ENCODE measurements around the gene SLC23A2.
A peak's percentile ranks its signal among the peaks of the same experiment; 100 is the strongest.
"Not testable (repeated sequence)": the region's sequence is repeated elsewhere in the genome, so short reads cannot be mapped to it uniquely, and the experiment has no call there.

The SLC23A2 gene

GRCh38 chr20:4871486-4871885 is 129.8 kb downstream of the SLC23A2 start:
- no peak for DNase-seq

- no peak for DNase-seq
These were observed 130.4 kb downstream of the SLC23A2 start for GRCh38 chr20:4870906-4871305.

GRCh38 chr20:4869290-4870193 is 131.8 kb downstream of the SLC23A2 start:
- peak; percentile 39 for DNase-seq

GRCh38 chr20:4867051-4867450 is 134.3 kb downstream of the SLC23A2 start:
- DNase-seq = no peak

- DNase-seq = peak; percentile 74
These were observed 134.9 kb downstream of the SLC23A2 start for GRCh38 chr20:4866429-4866828.

GRCh38 chr20:4864311-4864752 is 137.0 kb downstream of the SLC23A2 start:
- DNase-seq = no peak

GRCh38 chr20:4862661-4863060 is 138.6 kb downstream of the SLC23A2 start:
- DNase-seq = no peak

GRCh38 chr20:4861961-4862360 is 139.3 kb downstream of the SLC23A2 start:
- no peak for DNase-seq

GRCh38 chr20:4858000-4858399 is 143.3 kb downstream of the SLC23A2 start:
- no peak for DNase-seq

GRCh38 chr20:4856022-4856755 is 145.1 kb downstream of the SLC23A2 start:
- no peak for DNase-seq

GRCh38 chr20:4855555-4855954 is 145.8 kb downstream of the SLC23A2 start:
- DNase-seq = no peak

- no peak for DNase-seq
These were observed 146.2 kb downstream of the SLC23A2 start for GRCh38 chr20:4855097-4855496.

- DNase-seq = no peak
These were observed 146.8 kb downstream of the SLC23A2 start for GRCh38 chr20:4854561-4854901.

GRCh38 chr20:4853757-4854560 is 147.4 kb downstream of the SLC23A2 start:
- no peak for DNase-seq

GRCh38 chr20:4853004-4853403 is 148.3 kb downstream of the SLC23A2 start:
- no peak for DNase-seq

- no peak for DNase-seq
These were observed 150.3 kb downstream of the SLC23A2 start for GRCh38 chr20:4850960-4851359.

GRCh38 chr20:4848829-4849228 is 152.5 kb downstream of the SLC23A2 start:
- not testable (repeated sequence) for DNase-seq

- no peak for DNase-seq
These were observed 153.3 kb downstream of the SLC23A2 start for GRCh38 chr20:4848041-4848440.

GRCh38 chr20:4846821-4847220 is 154.5 kb downstream of the SLC23A2 start:
- DNase-seq = no peak

GRCh38 chr20:4844751-4845465 is 156.4 kb downstream of the SLC23A2 start:
- DNase-seq = no peak

GRCh38 chr20:4844325-4844724 is 157.0 kb downstream of the SLC23A2 start:
- no peak for DNase-seq

GRCh38 chr20:4840801-4841200 is 160.5 kb downstream of the SLC23A2 start:
- DNase-seq = no peak

GRCh38 chr20:4838526-4838925 is 162.8 kb downstream of the SLC23A2 start:
- DNase-seq = no peak

Data from NCI-H1105 treated with DMSO at 0.1 percent for 48 hours (cell line).